NCI-H526 (cell line): ENCODE results near the gene NGF.
A peak's percentile ranks its signal among the peaks of the same experiment; 100 is the strongest.

ENCODE experiments used
- DNase-seq, 2 experiments: peaks; one replicate each; lab custom pipeline; 2025; lab: John Stamatoyannopoulos, UW

Gene NGF

GRCh38 chr1:115280064-115280463 lies 58.0 kb downstream of the NGF start:
- no peak for DNase-seq

- peak in 1 of 2 experiments; percentile 9 for DNase-seq
These were observed 59.8 kb downstream of the NGF start for GRCh38 chr1:115278211-115278610.

- DNase-seq = no peak
These were observed 60.8 kb downstream of the NGF start for GRCh38 chr1:115277276-115277675.

- peak; percentile 33 to 56 for DNase-seq
These were observed 62.8 kb downstream of the NGF start for GRCh38 chr1:115275216-115275615.

DNA sequence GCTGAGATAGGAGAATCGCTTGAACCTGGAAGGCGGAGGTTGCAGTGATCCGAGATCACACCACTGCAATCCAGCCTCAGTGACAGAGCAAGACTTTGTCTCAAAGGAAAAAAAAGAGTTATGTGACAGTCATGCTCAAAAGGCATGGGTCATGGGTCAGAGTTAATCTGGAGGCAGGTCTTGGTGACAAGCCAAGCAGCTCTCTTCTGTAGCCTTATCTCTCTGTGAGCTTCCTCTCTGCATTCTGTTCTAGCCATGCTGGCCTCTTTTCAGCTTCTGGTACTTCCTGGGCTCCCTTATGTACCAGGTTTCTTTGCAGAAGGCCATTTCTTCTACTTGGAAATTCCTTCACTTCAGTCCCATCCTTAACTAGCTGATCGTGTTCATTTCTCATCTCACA lies 63.6 kb downstream of the NGF start:
- no peak for DNase-seq

DNA sequence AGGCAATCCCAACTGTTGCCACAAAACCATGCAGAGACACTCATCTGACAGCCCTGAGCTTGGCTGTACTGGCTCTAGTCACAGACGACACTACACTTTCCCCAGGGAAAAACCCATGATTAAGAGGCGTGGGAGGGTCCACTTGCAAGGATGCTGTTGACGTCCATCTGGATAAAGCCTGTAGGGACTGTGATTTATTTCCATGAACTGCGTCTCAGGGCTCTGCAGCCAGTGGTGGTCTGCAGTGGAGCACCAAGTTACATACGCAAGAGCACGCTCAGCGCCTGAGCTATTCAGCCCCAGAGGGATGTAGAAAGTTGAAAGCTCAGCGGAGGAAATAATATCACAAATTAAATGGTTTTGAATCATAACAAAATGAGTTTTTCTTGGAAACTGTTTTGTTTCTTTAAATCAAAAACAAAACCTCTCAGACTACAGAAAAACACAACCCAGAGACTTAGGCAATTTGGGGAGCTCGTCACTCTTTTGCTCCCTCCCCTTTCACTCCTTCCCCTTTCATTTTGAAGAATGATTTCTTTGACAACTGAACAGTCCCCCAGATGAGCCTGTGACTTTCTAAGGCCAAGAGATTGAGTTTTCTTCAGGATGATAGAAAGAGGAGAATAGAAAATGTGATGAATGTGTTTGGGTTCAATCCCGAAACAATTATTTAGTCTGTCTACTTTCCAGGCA lies 71.2 kb downstream of the NGF start:
- no peak for DNase-seq

GRCh38 chr1:115265099-115265498 lies 73.0 kb downstream of the NGF start:
- no peak for DNase-seq

GRCh38 chr1:115262886-115263285 lies 75.2 kb downstream of the NGF start:
- DNase-seq = no peak

DNA sequence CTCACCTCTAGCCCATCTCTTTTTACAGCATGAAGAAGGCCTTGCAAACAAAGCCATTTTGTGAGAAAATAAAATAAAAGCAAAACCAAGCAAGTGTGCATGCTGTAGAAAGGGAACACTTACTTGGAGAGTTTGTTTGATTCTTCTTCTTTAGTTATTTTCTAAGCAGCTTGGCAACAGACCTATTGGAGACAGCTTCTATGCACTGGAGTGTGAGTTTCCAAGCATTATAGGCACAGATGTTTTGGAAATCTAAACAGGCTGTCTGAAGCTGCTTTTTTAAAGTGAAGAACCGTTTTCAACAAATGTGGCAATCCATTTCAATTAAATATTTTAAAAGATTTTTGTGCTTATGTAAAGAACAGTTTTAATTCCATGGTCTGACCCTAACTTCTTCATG lies 76.6 kb downstream of the NGF start:
- DNase-seq = no peak

GRCh38 chr1:115258302-115258866 lies 79.7 kb downstream of the NGF start:
- no peak for DNase-seq

GRCh38 chr1:115257591-115257990 lies 80.5 kb downstream of the NGF start:
- no peak for DNase-seq

- no peak for DNase-seq
These were observed 82.9 kb downstream of the NGF start for GRCh38 chr1:115255154-115255553.

DNA sequence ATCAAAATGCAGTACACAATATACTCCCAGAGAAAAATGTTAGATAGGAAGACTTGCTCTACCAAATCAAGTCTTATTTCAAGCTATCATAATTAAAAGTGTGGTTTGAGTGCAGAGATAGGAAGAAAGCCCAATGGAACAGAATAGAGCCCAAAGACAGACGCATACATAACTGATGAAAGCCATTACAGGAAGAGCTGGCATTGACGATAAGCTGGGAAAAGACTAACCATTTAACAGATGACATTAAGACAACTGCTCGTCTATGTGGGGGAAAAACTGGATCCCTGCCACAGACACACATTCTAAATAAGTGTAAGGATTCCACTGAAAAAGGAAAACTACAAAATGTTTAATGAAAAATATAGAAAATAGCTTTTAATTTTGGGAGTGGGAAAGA lies 85.5 kb downstream of the NGF start:
- DNase-seq = no peak

GRCh38 chr1:115251856-115252255 lies 86.2 kb downstream of the NGF start:
- no peak for DNase-seq

GRCh38 chr1:115251340-115251748 lies 86.7 kb downstream of the NGF start:
- DNase-seq = no peak

DNA sequence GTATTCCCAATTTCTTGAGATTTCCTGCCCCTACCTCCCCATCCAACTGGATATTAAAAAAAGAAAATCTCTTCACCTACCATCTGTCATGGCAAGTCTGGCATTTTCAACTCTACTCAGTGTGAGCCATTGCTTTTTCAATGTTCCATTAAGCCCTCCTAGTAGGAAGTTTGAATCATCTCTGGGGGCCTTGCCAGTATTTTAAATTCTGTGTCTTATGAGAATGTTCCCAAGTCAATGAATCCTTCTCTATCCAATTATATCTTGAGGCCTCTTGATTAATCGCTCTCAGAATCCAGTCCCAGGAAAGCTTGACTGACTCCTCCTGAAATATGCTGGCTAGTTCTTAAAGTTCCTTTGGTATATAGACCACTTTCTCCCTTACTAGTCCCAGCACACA lies 91.5 kb downstream of the NGF start:
- DNase-seq = no peak

GRCh38 chr1:115245227-115245626 lies 92.8 kb downstream of the NGF start:
- no peak for DNase-seq

DNA sequence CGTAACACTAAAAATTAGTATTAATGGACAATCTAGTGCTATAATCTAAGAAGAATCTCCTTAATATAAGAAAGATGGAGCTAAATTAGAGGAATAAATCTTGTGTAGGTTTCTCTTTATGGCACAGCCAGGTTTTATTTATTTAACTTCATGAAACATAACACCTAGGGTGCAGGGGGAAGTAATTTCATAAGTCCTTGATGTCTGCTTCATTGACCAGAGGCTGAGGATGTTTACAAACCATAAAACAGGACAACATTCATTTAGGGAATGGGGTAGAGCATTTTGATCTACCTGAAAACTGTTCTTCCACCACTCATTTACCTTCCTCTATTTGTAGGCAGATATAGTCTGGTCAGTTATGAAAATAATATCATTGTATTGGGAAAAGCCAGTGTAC lies 95.5 kb downstream of the NGF start:
- DNase-seq = no peak

DNA sequence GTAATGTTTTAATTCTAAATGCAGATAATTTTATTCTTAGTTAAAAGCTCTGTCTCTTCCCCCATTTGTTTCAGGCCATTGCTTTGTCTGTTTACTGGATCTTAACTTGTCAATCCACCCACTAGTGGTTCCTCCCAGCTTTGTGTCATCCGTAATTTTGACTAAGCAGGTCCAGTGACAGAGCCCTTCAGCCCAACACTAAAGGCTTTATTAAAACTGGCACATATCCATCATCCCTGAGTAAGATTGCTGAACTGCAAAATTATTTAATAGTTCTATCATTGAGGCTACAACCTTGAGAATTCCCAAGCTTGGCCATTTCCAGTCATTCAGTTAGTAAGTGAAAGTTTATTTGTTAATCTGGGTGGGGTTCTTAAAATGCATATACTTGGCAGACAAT lies 96.7 kb downstream of the NGF start:
- DNase-seq = no peak

DNA sequence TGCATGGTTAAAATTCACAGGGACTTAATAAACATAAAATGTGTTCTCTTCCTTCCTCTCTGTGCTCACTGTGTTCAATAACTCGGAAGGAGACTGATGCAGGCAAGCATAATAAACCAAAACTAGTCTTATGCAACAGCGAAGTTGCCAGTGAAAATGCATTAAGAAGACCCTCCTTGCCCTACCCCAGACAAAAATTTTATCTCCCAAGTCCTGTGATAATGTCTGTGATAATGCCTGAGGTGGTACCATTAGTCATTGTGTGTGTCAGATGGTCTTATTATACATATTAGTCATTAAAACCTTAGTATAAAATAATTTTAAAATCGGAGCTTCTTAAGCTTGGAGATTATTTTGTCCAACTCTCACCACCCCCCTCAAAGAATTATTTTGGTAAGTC lies 97.8 kb downstream of the NGF start:
- no peak for DNase-seq

DNA sequence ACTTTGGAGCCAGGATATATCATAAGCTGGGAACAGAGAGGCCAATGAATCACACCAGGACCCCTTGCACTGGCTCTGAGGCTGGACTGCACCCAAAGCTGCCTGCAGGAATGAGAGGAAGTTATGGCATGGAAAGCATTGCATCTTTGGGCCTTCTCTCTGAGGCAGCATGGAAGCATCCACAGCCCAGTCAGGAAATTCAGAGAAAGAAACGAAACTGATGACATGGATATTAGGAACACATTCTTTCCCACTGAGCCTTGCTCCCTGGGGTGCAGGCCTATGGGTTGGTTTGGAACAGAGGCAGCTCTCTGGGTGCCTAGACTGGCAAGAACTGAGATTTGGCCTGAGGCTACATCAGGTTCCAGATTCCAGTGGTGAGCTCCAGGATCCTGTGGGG lies 98.6 kb downstream of the NGF start:
- DNase-seq = no peak

- DNase-seq = no peak
These were observed 99.0 kb downstream of the NGF start for GRCh38 chr1:115239148-115239422.

DNA sequence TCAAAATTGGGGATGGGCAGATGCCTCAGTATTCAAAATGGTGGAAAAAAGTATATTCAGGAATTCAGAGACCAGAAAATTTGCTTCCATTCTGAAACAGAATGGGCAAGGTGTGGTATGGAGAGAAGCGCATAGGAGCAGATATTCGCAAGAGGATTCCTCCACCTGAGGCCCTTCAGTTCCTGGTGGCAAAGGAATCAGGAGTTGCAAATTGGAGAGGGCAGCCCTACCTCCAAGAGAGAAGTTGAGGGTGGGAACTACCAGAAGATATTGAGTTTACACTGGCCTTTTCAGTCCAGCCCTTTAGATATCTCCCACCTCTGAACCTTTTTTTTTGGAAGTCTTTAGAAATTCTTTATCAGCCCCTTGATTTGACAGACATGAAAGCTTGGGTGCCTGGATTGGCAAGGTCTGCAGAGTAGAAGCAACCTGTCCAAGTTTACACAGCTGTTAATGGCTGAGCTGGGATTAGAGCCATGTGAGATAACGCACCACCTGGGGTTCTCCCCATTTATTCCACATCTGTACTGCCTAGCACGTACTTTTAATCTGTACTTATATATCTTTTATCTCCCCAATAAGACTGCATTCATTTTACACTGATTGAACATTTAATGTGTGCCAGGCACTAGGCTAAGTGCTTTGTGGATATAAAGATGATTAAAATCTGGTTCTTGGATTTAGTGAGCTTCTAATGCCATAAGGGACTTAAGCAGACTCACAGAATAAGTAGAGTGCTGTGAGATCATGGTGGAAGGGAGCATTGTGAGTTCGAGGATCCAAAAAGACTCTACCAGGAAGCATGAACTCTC lies 99.5 kb downstream of the NGF start:
- no peak for DNase-seq

DNA sequence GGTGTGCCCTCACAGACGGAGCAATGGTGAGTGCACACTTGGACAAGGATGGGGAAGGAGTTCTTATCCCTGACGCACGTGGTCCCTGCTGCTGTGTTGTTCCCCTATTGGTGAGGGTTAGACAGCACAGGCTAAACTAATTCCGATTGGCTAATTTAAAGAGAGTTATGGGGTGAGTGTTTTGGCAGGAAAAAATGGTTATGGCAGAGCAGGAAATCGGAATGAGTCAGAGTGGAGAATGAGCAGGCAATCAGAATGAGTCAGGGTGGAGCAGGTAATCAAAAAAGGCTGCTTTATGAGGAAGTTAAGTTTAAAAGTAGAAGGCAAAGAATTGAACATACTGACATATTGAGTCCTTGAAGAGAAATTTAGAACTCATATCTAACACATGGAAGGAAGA lies 100.5 kb downstream of the NGF start:
- DNase-seq = no peak
